Astrocyte (in vitro differentiated cells and primary cell): ENCODE data around the gene CD44.

Experiments
- EZH2 ChIP-seq: IDR thresholded peaks from 2 replicates; pipeline ENCODE4 v1.6.1; 2012; ENCODE audit warnings: mild to moderate bottlenecking, low read length, inconsistent platforms; ENCODE audit not compliant: insufficient read depth
- TF ChIP-seq, protein P1 (sequence below): IDR thresholded peaks from 2 replicates; pipeline ENCODE4 v1.5.1; 2011; ENCODE audit warnings: low read depth, mild to moderate bottlenecking, inconsistent platforms, low read length, moderate library complexity; ENCODE audit not compliant: insufficient read depth

DNA sequence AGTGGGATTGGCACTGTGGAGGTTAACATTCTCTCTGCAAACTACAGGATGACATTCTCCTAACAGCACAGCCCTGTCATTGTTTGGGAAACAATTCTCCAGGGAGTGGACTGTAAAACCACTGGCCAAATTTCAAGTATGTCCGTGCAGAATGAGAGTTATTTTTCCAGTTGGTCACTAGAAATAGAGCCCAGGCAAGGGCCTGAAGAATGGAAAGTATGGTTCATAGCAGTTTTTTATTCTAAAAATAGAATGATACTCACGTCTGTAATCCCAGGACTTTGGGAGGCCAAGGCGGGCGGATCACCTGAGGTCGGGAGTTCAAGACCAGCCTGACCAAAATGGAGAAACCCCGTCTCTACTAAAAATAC is 39.0 kb upstream of the CD44 start:
- TF ChIP-seq, protein P1, sequence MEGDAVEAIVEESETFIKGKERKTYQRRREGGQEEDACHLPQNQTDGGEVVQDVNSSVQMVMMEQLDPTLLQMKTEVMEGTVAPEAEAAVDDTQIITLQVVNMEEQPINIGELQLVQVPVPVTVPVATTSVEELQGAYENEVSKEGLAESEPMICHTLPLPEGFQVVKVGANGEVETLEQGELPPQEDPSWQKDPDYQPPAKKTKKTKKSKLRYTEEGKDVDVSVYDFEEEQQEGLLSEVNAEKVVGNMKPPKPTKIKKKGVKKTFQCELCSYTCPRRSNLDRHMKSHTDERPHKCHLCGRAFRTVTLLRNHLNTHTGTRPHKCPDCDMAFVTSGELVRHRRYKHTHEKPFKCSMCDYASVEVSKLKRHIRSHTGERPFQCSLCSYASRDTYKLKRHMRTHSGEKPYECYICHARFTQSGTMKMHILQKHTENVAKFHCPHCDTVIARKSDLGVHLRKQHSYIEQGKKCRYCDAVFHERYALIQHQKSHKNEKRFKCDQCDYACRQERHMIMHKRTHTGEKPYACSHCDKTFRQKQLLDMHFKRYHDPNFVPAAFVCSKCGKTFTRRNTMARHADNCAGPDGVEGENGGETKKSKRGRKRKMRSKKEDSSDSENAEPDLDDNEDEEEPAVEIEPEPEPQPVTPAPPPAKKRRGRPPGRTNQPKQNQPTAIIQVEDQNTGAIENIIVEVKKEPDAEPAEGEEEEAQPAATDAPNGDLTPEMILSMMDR = no peak
- no peak for TF ChIP-seq EZH2
